ENCODE results near the gene PRPSAP1.

Gene PRPSAP1

DNA sequence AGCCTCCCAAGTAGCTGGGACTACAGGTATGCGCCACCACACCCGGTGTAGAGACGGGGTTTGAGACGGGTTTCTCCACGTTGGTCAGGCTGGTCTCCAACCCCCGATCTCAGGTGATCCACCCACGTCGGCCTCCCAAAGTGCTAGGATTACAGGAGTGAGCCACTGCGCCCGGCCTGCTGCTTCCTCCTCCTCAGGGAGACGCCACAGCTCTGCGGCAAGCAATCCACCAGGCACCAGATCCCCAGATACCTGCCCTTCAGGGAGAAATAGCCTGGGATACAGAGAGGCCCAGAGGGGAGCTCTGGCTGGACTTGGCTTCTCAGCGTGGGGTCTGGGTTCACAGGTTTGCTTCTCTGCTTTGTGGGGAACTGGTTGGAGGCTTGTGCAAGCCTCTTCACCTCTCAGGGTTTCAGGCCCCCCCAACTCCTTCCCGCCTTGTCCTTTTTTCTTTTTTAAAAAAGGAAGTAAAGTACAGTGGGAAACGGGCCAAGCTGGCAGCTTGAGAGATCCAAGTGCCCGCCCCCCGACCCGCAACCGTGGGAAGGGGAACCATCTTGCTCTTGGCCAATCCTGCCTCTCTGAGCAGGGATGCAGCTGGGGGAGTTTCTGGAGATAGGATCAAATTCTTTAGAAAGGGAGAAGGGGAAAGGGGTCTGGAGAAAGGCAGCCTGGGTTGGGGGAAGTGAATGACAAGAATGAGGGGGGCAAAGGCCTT lies 28.1 kb upstream of the PRPSAP1 start:
- Histone ChIP-seq H3K27me3 (ENCODE audit: insufficient read depth, low read length) (peaks cover 62% of the 10 kb centered on the region), H3K4me3 (ENCODE audit: low read length) (peak overlapping the region; percentile 74; the same call in 1 of the 2 replicates), H3K27ac (ENCODE audit: low read length) (no peak overlapping the region), H3K36me3 (ENCODE audit: insufficient read depth, low read depth, low read length) (no peaks in the 10 kb centered on the region), H3K9ac (ENCODE audit: low read depth, low read length) (peak overlapping the region; percentile 24; the same call in 1 of the 2 replicates), H3K4me1 (ENCODE audit: insufficient read depth, low read length) (peaks cover 2% of the 10 kb centered on the region; the same call in 1 of the 2 replicates), H3K9me3 (ENCODE audit: insufficient read depth, low read depth, low read length) (no peaks in the 10 kb centered on the region)

DNA sequence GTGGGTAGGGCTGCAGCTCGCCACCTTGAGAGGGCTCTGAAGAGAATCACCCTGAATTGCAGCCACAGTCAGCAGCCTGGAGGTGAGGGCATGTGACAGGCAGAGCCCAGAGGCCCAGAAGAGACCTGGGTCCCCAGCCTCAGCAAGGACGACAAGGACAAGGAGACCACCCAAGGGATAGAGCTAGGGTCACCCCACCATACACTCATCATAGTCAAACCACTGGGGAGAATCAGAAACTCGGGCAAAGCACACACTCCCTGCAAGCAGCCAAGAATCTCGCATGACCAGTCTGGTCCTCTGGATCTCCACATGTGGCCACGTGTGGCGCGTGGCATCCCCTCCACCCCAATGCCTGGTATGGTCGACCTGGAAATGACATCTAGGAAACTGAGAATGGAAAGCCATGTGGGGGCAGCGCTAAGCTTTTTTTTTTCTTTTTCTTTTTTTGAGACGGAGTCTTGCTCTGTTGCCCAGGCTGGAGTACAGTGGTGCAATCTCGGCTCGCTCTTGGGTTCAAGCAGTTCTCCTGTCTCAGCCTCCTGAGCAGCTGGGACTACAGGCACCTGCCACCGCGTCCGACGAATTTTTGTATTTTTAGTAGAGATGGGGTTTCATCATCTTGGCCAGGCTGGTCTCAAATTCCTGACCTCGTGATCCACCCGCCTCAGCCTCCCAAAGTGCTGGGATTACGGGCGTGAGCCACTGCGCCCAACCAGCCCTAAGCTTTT lies 26.1 kb upstream of the PRPSAP1 start:
- Histone ChIP-seq H3K9me3 (ENCODE audit: insufficient read depth, low read depth, low read length) (no peaks in the 10 kb centered on the region), H3K4me3 (ENCODE audit: low read length) (no peak overlapping the region), H3K4me1 (ENCODE audit: insufficient read depth, low read length) (peaks cover 2% of the 10 kb centered on the region; the same call in 1 of the 2 replicates), H3K27me3 (ENCODE audit: insufficient read depth, low read length) (peaks cover 43% of the 10 kb centered on the region), H3K9ac (ENCODE audit: low read depth, low read length) (no peak overlapping the region), H3K36me3 (ENCODE audit: insufficient read depth, low read depth, low read length) (no peaks in the 10 kb centered on the region), H3K27ac (ENCODE audit: low read length) (no peak overlapping the region)

DNA sequence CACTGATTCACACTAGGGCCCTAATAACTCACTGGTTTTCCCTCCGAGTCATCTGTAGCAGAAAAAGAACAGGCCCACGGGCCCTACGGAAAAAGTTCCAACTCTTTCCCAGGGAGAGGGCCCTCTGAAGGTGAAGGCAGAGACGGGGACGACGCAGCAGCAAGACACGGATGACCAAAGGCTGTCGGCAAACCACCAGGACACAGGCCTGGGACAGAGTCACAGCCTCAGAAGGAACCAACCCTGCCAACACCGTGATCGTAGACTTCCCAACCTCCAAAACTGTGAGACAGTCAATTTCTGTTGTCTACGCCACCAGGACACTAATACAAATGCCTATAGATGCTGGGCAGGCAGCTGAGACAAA lies 25.5 kb upstream of the PRPSAP1 start:
- Histone ChIP-seq H3K4me3 (ENCODE audit: low read length) (no peak overlapping the region), H3K9ac (ENCODE audit: low read depth, low read length) (no peak overlapping the region), H3K4me1 (ENCODE audit: insufficient read depth, low read length) (peaks cover 2% of the 10 kb centered on the region; the same call in 1 of the 2 replicates), H3K36me3 (ENCODE audit: insufficient read depth, low read depth, low read length) (no peaks in the 10 kb centered on the region), H3K27ac (ENCODE audit: low read length) (no peak overlapping the region), H3K9me3 (ENCODE audit: insufficient read depth, low read depth, low read length) (no peaks in the 10 kb centered on the region), H3K27me3 (ENCODE audit: insufficient read depth, low read length) (peaks cover 37% of the 10 kb centered on the region)

DNA sequence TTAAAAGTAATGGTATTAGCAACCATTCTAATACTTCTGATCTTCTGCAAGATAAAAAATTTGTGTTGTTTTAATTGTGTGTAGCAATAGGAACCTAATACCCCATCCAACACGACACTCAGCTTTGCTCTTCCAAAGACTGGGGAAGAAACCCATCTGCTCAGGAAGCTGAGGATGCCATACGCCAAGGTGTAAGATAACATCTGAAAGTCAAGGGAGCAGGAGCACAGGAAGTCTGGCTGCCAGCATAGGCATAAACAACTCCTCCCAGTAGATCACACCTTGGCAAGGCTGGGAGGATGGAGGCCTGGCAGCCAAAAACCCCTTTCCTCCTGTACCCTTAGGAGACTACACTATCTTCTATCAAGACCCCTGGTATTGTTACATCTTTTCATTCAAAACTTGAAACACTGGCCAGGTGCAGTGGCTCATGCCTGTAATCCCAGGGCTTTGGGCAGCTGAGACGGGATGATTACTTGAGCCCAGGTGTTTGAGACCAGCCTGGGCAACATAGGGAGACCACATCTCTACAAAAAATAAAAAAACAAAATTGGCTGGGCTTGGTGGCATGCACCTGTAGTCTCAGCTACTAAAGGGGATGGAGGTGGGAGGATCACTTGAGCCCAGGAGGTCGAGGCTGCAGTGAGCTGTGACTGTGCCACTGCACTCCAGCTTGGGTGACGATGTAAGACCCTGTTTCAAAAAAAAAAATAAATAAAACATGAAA lies 25.0 kb upstream of the PRPSAP1 start:
- Histone ChIP-seq H3K27me3 (ENCODE audit: insufficient read depth, low read length) (peaks cover 32% of the 10 kb centered on the region), H3K9me3 (ENCODE audit: insufficient read depth, low read depth, low read length) (no peaks in the 10 kb centered on the region), H3K36me3 (ENCODE audit: insufficient read depth, low read depth, low read length) (no peaks in the 10 kb centered on the region), H3K4me1 (ENCODE audit: insufficient read depth, low read length) (peaks cover 2% of the 10 kb centered on the region; the same call in 1 of the 2 replicates), H3K4me3 (ENCODE audit: low read length) (no peak overlapping the region), H3K27ac (ENCODE audit: low read length) (no peak overlapping the region), H3K9ac (ENCODE audit: low read depth, low read length) (no peak overlapping the region)

DNA sequence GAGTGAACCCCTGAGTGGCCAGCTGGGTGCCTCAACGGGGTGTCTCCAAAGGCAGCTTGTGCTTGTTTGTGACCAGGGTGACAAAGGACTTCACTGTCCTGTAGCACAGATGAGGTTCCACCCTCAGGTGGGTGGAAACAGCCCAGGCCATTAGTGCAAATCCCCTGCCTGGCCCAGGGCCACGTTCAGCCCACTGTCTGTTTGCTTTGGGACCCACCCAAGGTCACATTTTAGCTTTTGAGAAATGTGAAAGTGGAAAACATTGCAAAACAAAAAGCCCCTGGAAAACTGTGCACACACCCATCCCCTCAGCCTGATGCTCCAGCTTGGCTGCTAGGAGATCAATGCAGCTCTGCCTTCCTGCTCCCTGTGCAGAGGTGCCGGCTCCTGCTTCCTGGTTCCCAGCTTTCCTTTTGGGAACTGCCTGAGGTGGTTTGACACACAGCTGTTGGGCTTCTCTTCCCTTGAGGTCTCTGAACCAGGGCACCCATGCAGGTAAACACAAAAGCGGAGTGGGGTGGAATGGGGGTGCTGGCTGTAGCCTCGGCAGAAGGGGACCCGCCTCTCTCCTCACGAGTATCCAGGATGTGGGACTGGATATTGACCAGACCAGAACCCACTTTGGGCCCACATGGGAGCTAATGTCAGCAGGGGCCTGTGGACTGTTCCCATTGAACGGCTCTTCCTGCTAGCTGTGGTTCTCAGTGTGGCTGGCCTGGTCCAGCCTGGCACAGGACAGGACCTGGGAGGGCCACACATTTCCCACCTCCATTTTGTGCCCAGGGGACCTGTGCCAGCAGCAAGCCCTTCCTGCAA lies 22.8 kb upstream of the PRPSAP1 start:
- no peaks in the 10 kb centered on the region for H3K9me3 ChIP-seq (ENCODE audit: insufficient read depth, low read depth, low read length)
- H3K27me3 ChIP-seq (ENCODE audit: insufficient read depth, low read length) = peaks cover 10% of the 10 kb centered on the region
- no peaks in the 10 kb centered on the region for H3K4me1 ChIP-seq (ENCODE audit: insufficient read depth, low read length)
- no peak overlapping the region for H3K27ac ChIP-seq (ENCODE audit: low read length)
- no peak overlapping the region for H3K4me3 ChIP-seq (ENCODE audit: low read length)
- no peak overlapping the region for H3K9ac ChIP-seq (ENCODE audit: low read depth, low read length)
- no peaks in the 10 kb centered on the region for H3K36me3 ChIP-seq (ENCODE audit: insufficient read depth, low read depth, low read length)

DNA sequence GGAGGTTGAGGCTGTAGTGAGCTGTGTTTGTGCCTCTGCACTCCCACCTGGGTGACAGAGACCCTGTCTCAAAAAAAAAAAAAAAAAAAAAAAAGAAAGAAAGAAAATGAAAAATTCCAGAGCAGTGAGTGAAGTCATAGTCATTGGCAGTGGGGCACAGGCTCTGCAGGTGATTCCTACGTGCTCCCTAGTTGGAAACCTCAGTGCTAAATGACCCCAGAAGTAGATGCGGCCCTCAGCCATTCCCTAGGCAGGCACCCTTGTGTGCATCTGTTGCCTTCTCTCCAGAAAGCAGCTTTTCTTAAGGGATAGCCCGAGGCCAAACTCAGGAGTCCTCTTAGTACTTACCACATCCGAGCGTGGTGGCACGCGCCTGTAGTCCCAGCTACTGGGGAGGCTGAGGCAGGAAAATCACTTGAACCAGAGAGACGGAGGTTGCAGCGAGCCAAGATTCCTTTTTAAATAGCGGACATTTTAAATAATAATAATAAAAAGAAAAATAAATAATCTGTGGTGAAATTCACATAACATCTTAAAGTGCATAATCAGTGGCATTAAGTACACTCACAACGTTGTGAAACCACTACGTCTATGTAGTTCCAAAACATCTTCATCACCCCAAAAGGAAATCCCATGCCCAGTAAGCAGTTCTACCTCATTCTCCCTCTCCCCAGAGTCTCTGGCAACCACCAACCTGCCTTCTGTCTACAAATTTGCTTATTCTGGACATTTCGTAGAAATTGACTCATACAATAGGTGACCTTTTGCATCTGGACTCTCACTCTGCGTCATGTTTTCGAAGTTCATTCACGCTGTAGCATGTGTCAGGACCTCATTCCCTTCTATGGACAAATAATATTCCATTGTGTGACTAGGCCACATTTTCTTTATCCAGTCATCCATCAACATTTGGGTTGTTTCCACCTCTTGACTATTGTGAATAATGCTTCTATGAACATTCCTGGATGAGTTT lies 18.2 kb upstream of the PRPSAP1 start:
- no peaks in the 10 kb centered on the region for H3K27me3 ChIP-seq (ENCODE audit: insufficient read depth, low read length)
- H3K9ac ChIP-seq (ENCODE audit: low read depth, low read length) = no peak overlapping the region
- no peaks in the 10 kb centered on the region for H3K4me1 ChIP-seq (ENCODE audit: insufficient read depth, low read length)
- H3K9me3 ChIP-seq (ENCODE audit: insufficient read depth, low read depth, low read length) = no peaks in the 10 kb centered on the region
- H3K27ac ChIP-seq (ENCODE audit: low read length) = no peak overlapping the region
- no peak overlapping the region for H3K4me3 ChIP-seq (ENCODE audit: low read length)
- H3K36me3 ChIP-seq (ENCODE audit: insufficient read depth, low read depth, low read length) = no peaks in the 10 kb centered on the region

DNA sequence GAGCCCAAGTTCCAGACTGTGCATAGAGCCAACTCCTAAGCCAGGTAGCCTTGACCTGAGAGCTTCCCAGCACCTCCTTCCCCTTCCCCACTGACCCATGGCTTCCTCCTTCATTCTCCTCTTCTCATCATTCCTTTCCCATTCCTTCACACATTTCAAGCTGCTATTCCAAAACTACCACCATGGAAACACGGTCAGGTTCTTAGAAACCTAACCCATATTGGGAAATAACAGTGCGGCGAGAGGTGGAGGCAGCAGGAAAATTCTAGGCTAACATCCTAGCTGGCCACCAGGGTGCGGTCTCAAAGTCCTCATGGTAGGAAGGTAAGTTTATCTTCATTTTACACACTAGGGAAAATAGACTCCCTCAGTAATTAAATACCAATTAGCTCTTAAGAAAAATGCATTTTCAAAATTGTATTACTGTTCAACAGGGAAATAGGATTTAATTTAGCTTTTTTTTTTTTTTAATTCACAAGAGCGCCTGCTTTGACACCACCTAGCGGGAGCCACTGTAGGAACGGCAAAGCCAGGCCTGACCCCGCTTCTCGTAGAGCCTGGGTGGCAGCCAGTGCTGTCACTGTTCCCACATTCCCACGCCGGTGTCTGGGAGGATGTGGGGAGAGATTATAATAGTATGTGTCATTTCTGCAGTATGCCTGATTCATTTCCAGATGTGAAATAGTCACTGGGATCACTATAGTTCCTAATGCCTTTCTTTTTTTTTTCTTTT lies 16.7 kb upstream of the PRPSAP1 start:
- Histone ChIP-seq H3K36me3 (ENCODE audit: insufficient read depth, low read depth, low read length) (no peaks in the 10 kb centered on the region), H3K4me3 (ENCODE audit: low read length) (no peak overlapping the region), H3K27me3 (ENCODE audit: insufficient read depth, low read length) (no peaks in the 10 kb centered on the region), H3K27ac (ENCODE audit: low read length) (no peak overlapping the region), H3K9me3 (ENCODE audit: insufficient read depth, low read depth, low read length) (no peaks in the 10 kb centered on the region), H3K9ac (ENCODE audit: low read depth, low read length) (no peak overlapping the region), H3K4me1 (ENCODE audit: insufficient read depth, low read length) (no peaks in the 10 kb centered on the region)

DNA sequence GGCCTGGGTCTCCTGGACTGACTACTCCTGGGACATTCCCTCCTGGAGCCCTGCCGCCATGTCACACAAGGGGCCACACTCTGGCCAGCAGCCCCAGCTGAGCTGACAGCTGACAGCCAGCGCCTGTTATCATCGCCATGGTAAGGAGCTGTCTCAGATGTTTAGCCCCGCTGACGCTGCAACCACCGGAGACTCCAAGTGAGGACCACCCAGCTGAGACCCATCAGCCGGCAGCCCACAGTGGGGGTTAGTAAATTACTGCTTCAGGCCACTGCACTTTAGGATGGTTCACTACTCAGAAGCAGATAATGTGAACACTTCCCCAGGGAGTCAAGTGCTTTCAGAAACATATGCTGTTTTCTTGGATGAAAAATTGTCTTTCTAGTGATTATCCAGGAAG lies 16.1 kb upstream of the PRPSAP1 start:
- Histone ChIP-seq H3K27ac (ENCODE audit: low read length) (no peak overlapping the region), H3K9me3 (ENCODE audit: insufficient read depth, low read depth, low read length) (no peaks in the 10 kb centered on the region), H3K36me3 (ENCODE audit: insufficient read depth, low read depth, low read length) (no peaks in the 10 kb centered on the region), H3K9ac (ENCODE audit: low read depth, low read length) (no peak overlapping the region), H3K4me1 (ENCODE audit: insufficient read depth, low read length) (no peaks in the 10 kb centered on the region), H3K27me3 (ENCODE audit: insufficient read depth, low read length) (no peaks in the 10 kb centered on the region), H3K4me3 (ENCODE audit: low read length) (no peak overlapping the region)

DNA sequence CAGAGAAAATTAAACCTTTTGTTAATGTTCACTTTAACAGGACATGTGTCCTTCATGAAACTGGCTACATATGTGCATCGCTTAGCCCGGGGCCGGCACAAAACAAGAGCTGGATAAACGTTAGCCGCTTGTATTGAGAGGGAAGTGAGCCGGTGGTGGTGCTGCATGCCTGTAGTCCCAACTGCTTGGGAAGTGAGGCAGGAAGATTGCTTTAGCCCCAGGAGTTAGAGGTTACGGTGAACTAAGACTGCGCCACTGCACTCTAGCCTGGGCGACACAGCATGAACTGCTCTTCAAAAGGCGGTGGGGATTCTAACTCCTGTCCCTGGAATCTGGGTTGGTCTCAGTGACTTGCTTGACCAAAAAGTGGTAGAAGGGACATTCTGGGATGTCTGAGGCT lies 15.7 kb upstream of the PRPSAP1 start:
- H3K4me3 ChIP-seq (ENCODE audit: low read length) = no peak overlapping the region
- H3K27me3 ChIP-seq (ENCODE audit: insufficient read depth, low read length) = no peaks in the 10 kb centered on the region
- no peak overlapping the region for H3K9ac ChIP-seq (ENCODE audit: low read depth, low read length)
- no peaks in the 10 kb centered on the region for H3K36me3 ChIP-seq (ENCODE audit: insufficient read depth, low read depth, low read length)
- no peak overlapping the region for H3K27ac ChIP-seq (ENCODE audit: low read length)
- H3K9me3 ChIP-seq (ENCODE audit: insufficient read depth, low read depth, low read length) = no peaks in the 10 kb centered on the region
- H3K4me1 ChIP-seq (ENCODE audit: insufficient read depth, low read length) = no peaks in the 10 kb centered on the region

DNA sequence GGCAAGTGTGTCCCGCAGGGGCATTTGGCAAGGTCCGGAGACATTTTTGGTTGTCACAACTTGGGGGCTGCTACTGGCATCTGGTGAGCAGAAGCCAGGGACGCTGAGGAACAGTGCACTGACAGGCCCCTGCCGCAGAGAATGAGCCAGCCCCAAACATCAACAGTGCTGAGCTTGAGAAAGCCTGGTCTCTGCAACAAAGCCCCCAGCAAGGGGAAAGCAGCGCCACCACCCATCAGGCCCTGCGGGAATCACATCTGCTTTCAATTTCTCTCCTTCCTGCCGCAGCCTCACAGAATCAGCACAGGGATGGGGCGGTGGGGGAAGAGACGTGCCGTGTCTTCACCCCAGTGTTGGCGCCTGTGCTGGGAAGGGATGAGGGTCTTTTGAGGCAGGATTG lies 14.8 kb upstream of the PRPSAP1 start:
- Histone ChIP-seq H3K4me1 (ENCODE audit: insufficient read depth, low read length) (no peaks in the 10 kb centered on the region), H3K27ac (ENCODE audit: low read length) (no peak overlapping the region), H3K4me3 (ENCODE audit: low read length) (no peak overlapping the region), H3K9me3 (ENCODE audit: insufficient read depth, low read depth, low read length) (no peaks in the 10 kb centered on the region), H3K27me3 (ENCODE audit: insufficient read depth, low read length) (no peaks in the 10 kb centered on the region), H3K9ac (ENCODE audit: low read depth, low read length) (no peak overlapping the region), H3K36me3 (ENCODE audit: insufficient read depth, low read depth, low read length) (no peaks in the 10 kb centered on the region)
